Ishikawa (cell line): Measurements from ENCODE around the gene DAZAP2.

ENCODE experiments used
- CREB1 ChIP-seq: IDR thresholded peaks from 2 replicates; pipeline ENCODE4 v1.6.1; 2012; ENCODE audit warnings: low read depth
- MAX ChIP-seq: IDR thresholded peaks from 2 replicates; pipeline ENCODE4 v1.6.1; 2012
- NFIC ChIP-seq: IDR thresholded peaks from 2 replicates; pipeline ENCODE4 v1.6.1; 2012
- REST ChIP-seq: IDR thresholded peaks from 2 replicates; pipeline ENCODE4 v1.6.1; 2012; ENCODE audit warnings: low read depth, mild to moderate bottlenecking

- TF ChIP-seq MAX = no peak
- TF ChIP-seq REST = no peak
- TF ChIP-seq CREB1 = no peak
- no peak for TF ChIP-seq NFIC
Measured at GRCh38 chr12:51253276-51253675, 14.7 kb downstream of the DAZAP2 start.
